Heart right ventricle (tissue), 16 donors: Measurements from ENCODE around the gene VIPR2. TPM values are rescaled to one million over a fixed set of nuclear protein-coding genes. Genes with fewer than 3 reads are reported as not detected.

Experiments used
- ATAC-seq, 8 donors: fragments of 200-7000 bp; cut with Tn5 transposase; one replicate each; pipeline ENCODE4 v1.9.1; 2020; ENCODE audit warnings: mild to moderate bottlenecking in 8 of 8, moderate library complexity in 8 of 8, moderate number of reproducible peaks in 1 of 8
- DNase-seq, 2 donors: peaks; one replicate each; pipeline ENCODE4 v3.0.0-alpha.2; 2020
- H3K27ac ChIP-seq, 10 donors: fragments of 200-600 bp; sonication (generic) in 2 of 10; one replicate each; pipeline versions ENCODE4 v1.5.0 to v1.8.0; 2020 to 2022; ENCODE audit warnings: mild to moderate bottlenecking in 3 of 10
- H3K27me3 ChIP-seq, 7 donors: fragments of 200-600 bp; one replicate each; pipeline ENCODE4 v1.8.0; 2021 to 2022; ENCODE audit warnings: mild to moderate bottlenecking in 2 of 7
- H3K36me3 ChIP-seq, 9 donors: fragments of 200-600 bp; sonication (generic) in 1 of 9; one replicate each; pipeline versions ENCODE4 v1.5.0 to v1.8.0; 2020 to 2022; ENCODE audit warnings: mild to moderate bottlenecking in 2 of 9
- H3K4me1 ChIP-seq, 9 donors: fragments of 200-600 bp; sonication (generic) in 1 of 9; one replicate each; pipeline versions ENCODE4 v1.5.0 to v1.8.0; 2020 to 2022; ENCODE audit warnings: mild to moderate bottlenecking in 4 of 9
- H3K4me3 ChIP-seq, 10 donors: fragments of 200-600 bp; sonication (generic) in 2 of 10; one replicate each; pipeline versions ENCODE4 v1.5.0 to v1.8.0; 2020 to 2022; ENCODE audit warnings: mild to moderate bottlenecking in 7 of 10, moderate library complexity in 2 of 10
- H3K9me3 ChIP-seq, 11 donors: fragments of 200-600 bp in 10 of 11; sonication (generic) in 2 of 11; one replicate each; pipeline versions ENCODE4 v1.5.0 to v1.8.0; 2013 to 2022; ENCODE audit warnings: mild to moderate bottlenecking in 2 of 11, control low read depth in 1 of 11, moderate library complexity in 1 of 11
- CTCF ChIP-seq, 9 donors: fragments of 200-600 bp; sonication (generic) in 2 of 9; IDR thresholded peaks; one replicate each; pipeline versions ENCODE4 v1.5.0 to v1.8.0; 2021 to 2022; ENCODE audit warnings: antibody characterized with exemption in 9 of 9, mild to moderate bottlenecking in 5 of 9, moderate library complexity in 1 of 9
- WGBS, 2 donors: extraction: QIAGEN DNeasy Blood & Tissue Kit; methylation state at CpG; one replicate each; pipeline ENCODE4 v1.1.7; 2013; ENCODE audit warnings: inconsistent platforms in 1 of 2; 5-methylcytosine and 5-hydroxymethylcytosine counted together
- intact Hi-C, 10 donors: fragments of 100-400 bp; cut with DNase I; formaldehyde crosslinking; loops; one replicate each; pipeline versions ENCODE4 v1.11.1 to v1.14.2; 2022
- polyA plus RNA-seq, 2 donors: library from polyadenylated mRNA; stranded (reverse); fragments of 200-250 nt; gene quantifications; one replicate each; pipeline ENCODE4 v1.2.3, GENCODE V29; 2013
- total RNA-seq, 10 donors: library from RNA; stranded (reverse); fragmentation: NEBNext Ultra II Directional in 3 of 10; extraction: Animal tissue kit (Norgen Biotek cat#: 25700) in 3 of 10; gene quantifications; one replicate each; pipeline versions ENCODE4 v1.2.1 to v1.2.4, GENCODE V29; 2021 to 2023
- donor health status: Arrhythmogenic right ventricular cardiomyopathy.
- donor health status: ischemic (EF 13 %, LVEDD 7.1; RV severe dilation, severe dysfunction).
- donor health status: healthy with polysubstance abuse.
- donor health status: DM: no; HTN: yes; CAD: no.
- donor health status: DM: no; HTN: no; CAD: no.
- donor health status: ischemic (EF 25% LVEDD 6.9; RV normal size, moderate dysfunction).
- donor health status: ischemic (EF 25% LVEDD 5.7; RV mildly dilated, moderate dysfunction).
- donor health status: healthy.
- donor health status: DM: yes; HTN: yes; CAD: no.
- donor health status: Ischemic cardiomyopathy.
- donor health status: ischemic (EF 35%, LVEDD 5.7; RV mildly dilated, moderate dysfunction).
- donor health status: nonischemic (EF 11% LVEDD 7.7; RV severe dilation, severe dysfunction).
- donor health status: DM: yes; HTN: yes; CAD: no.
- donor health status: PGD.
- donor health status: ischemic (EF 29% LVEDD 5.4; RV normal size, mild dysfunction).
- donor health status: nonischemic (EF 23%, LVEDD 6.1; RV moderate dilation, normal function).

The VIPR2 gene
- total and polyA plus RNA-seq, 12 donors: 3.0 to 30.6 (median 19.1) TPM

GRCh38 chr7:159148430-159149395 lies 4.0 kb upstream of the VIPR2 start:
- TF ChIP-seq CTCF (IDR thresholded peaks at IDR 0.05): no peak
- no peak for ATAC-seq
- H3K4me3 ChIP-seq: no peak overlapping the region
- H3K27me3 ChIP-seq: peaks cover 0 to 28% (median 15%) of the 10 kb centered on the region in 7 donors
- intact Hi-C loops: loop anchor here in 4 of 10 donors (5.0 to 10.0 kb wide), 3 partner anchors 51 to 134 kb away; no protein-coding TSS in a partner anchor
- no peak for DNase-seq
- no peak overlapping the region for H3K27ac ChIP-seq
- H3K9me3 ChIP-seq: no peaks in the 10 kb centered on the region
- peaks cover 0 to 16% (median 4%) of the 10 kb centered on the region in 9 donors for H3K4me1 ChIP-seq
- 92 to 93% methylated on average over 17 of the region's 17 CpGs for WGBS, 2 donors
- no peaks in the 10 kb centered on the region for H3K36me3 ChIP-seq

GRCh38 chr7:159147687-159148086 lies 3.0 kb upstream of the VIPR2 start:
- Histone ChIP-seq H3K27me3 (peaks cover 0 to 39% (median 22%) of the 10 kb centered on the region in 7 donors), H3K9me3 (no peaks in the 10 kb centered on the region), H3K27ac (no peak overlapping the region), H3K4me1 (peaks cover 0 to 26% (median 10%) of the 10 kb centered on the region in 9 donors), H3K4me3 (no peak overlapping the region), H3K36me3 (no peaks in the 10 kb centered on the region)
- DNase-seq: no peak
- ATAC-seq: no peak
- intact Hi-C loops: loop anchor here in 4 of 10 donors (5.0 to 10.0 kb wide), 3 partner anchors 50 to 133 kb away; no protein-coding TSS in a partner anchor
- 62 to 74% methylated on average over 4 of the region's 4 CpGs for WGBS, 2 donors
- TF ChIP-seq CTCF (IDR thresholded peaks at IDR 0.05): no peak

- no peaks in the 10 kb centered on the region for H3K9me3 ChIP-seq
- intact Hi-C loops: loop anchor here in 4 of 10 donors (5.0 to 10.0 kb wide), 3 partner anchors 50 to 132 kb away; no protein-coding TSS in a partner anchor
- 80 to 85% methylated on average over 13 of the region's 13 CpGs for WGBS, 2 donors
- no peak for TF ChIP-seq CTCF (IDR thresholded peaks at IDR 0.05)
- DNase-seq (no peak), ATAC-seq (no peak)
- peaks cover 0 to 43% (median 22%) of the 10 kb centered on the region in 7 donors for H3K27me3 ChIP-seq
- H3K4me3 ChIP-seq: no peak overlapping the region
- H3K27ac ChIP-seq: no peak overlapping the region
- no peaks in the 10 kb centered on the region for H3K36me3 ChIP-seq
- H3K4me1 ChIP-seq: peaks cover 0 to 30% (median 14%) of the 10 kb centered on the region in 9 donors
Observed at GRCh38 chr7:159147246-159147645, 2.6 kb upstream of the VIPR2 start.

GRCh38 chr7:159146084-159146858 lies 1.6 kb upstream of the VIPR2 start:
- 97% methylated on average over 8 of the region's 8 CpGs for WGBS, 2 donors
- H3K9me3 ChIP-seq: no peaks in the 10 kb centered on the region
- H3K27ac ChIP-seq: no peak overlapping the region
- peaks cover 0 to 39% (median 21%) of the 10 kb centered on the region in 9 donors for H3K4me1 ChIP-seq
- peaks cover 0 to 1% (median 0%) of the 10 kb centered on the region in 9 donors for H3K36me3 ChIP-seq
- DNase-seq: no peak
- no peak overlapping the region for H3K4me3 ChIP-seq
- H3K27me3 ChIP-seq: peaks cover 0 to 53% (median 22%) of the 10 kb centered on the region in 7 donors
- TF ChIP-seq CTCF (IDR thresholded peaks at IDR 0.05): no peak
- no peak for ATAC-seq
- intact Hi-C loops: loop anchor here in 4 of 10 donors (5.0 to 10.0 kb wide), 3 partner anchors 49 to 131 kb away; no protein-coding TSS in a partner anchor
